ENCODE data around the gene LIAS. TPM values are rescaled to one million over a fixed set of nuclear protein-coding genes. Genes with fewer than 3 reads are reported as not detected.

The LIAS gene
- total RNA-seq, 6 experiments from 2014 or later, result 7.0 to 20.4 (median 13.1) TPM

DNA sequence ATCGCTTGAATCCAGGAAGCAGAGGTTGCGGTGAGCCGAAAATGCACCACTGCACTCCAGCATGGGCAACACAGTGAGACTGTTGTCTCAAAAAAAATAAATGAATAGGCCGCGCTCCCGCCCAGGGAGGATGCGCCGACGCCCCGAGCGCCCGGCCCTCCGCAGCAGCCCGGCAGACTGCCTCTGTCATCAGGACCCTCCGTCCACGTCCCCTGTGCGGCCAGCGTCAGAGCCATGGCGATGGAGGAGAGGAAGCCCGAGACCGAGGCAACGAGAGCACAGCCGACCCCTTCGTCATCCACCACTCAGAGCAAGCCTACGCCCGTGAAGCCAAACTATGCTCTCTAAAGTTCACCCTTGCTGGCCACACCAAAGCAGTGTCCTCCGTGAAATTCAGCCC is 21.4 kb downstream of the LIAS start:
- intact Hi-C loops (cut with DNase I), result no loop called here
- no peak overlapping the region for H3K4me3 ChIP-seq
- H3K4me1 ChIP-seq, result no peaks in the 10 kb centered on the region
- H3K9me3 ChIP-seq, result no peaks in the 10 kb centered on the region
- no peaks in the 10 kb centered on the region for H3K27me3 ChIP-seq
- H3K27ac ChIP-seq, result no peak overlapping the region
- no peaks in the 10 kb centered on the region for H3K36me3 ChIP-seq
- DNase-seq, result no peak
- 93% methylated on average over 18 of the region's 27 CpGs for WGBS (ENCODE audit: insufficient coverage, low coverage, low lambda C conversion rate, missing lambda C conversion rate)
- ATAC-seq, result peak in 1 of 4 donors; percentile 29
- TF ChIP-seq POLR2A (IDR thresholded peaks at IDR 0.05), result no peak
- TF ChIP-seq, protein P1, sequence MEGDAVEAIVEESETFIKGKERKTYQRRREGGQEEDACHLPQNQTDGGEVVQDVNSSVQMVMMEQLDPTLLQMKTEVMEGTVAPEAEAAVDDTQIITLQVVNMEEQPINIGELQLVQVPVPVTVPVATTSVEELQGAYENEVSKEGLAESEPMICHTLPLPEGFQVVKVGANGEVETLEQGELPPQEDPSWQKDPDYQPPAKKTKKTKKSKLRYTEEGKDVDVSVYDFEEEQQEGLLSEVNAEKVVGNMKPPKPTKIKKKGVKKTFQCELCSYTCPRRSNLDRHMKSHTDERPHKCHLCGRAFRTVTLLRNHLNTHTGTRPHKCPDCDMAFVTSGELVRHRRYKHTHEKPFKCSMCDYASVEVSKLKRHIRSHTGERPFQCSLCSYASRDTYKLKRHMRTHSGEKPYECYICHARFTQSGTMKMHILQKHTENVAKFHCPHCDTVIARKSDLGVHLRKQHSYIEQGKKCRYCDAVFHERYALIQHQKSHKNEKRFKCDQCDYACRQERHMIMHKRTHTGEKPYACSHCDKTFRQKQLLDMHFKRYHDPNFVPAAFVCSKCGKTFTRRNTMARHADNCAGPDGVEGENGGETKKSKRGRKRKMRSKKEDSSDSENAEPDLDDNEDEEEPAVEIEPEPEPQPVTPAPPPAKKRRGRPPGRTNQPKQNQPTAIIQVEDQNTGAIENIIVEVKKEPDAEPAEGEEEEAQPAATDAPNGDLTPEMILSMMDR (IDR thresholded peaks at IDR 0.05), result no peak

DNA sequence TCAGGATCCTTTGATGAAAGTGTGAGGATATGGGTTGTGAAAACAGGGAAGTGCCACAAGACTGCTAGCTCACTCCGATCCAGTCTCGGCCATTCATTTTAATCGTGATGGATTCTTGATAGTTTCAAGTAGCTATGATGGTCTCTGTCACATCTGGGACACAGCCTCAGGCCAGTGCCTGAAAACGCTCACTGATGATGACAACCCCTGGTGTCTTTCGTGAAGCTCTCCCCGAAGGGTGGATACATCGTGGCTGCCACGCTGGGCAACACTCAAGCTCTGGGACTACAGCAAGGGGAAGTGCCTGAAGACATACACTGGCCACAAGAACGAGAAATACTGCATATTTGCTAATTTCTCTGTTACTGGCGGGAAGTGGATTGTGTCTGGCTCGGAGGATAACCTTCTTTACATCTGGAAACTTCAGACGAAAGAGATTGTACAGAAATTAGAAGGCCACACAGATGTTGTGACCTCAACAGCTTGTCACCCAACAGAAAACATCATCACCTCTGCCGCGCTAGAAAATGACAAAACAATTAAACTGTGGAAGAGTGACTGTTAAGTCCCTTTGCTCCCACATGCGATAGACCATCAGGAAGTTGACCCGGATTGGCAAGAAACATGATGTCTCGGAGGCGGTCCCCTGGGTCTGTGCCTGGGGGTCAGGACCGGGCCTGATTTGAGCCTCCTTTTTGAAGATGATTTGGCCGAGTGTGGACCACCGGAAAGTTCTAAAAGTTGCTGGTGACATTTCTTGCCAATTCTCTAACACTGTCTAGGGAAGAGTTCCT is 22.2 kb downstream of the LIAS start:
- Histone ChIP-seq H3K27ac (no peak overlapping the region), H3K9me3 (no peaks in the 10 kb centered on the region), H3K4me3 (no peak overlapping the region), H3K4me1 (no peaks in the 10 kb centered on the region), H3K27me3 (no peaks in the 10 kb centered on the region), H3K36me3 (no peaks in the 10 kb centered on the region)
- intact Hi-C loops (cut with DNase I), result no loop called here
- ATAC-seq (peak; percentile 23 to 67 (median 39)), DNase-seq (no peak)
- WGBS (ENCODE audit: insufficient coverage, low coverage, low lambda C conversion rate, missing lambda C conversion rate), result 72% methylated on average over 20 of the region's 21 CpGs
- TF ChIP-seq, protein P1 (IDR thresholded peaks at IDR 0.05), result no peak
- TF ChIP-seq POLR2A (IDR thresholded peaks at IDR 0.05), result no peak

GRCh38 chr4:39484582-39485272 is 25.9 kb downstream of the LIAS start:
- H3K36me3 ChIP-seq, result no peaks in the 10 kb centered on the region
- no peaks in the 10 kb centered on the region for H3K4me1 ChIP-seq
- DNase-seq (no peak), ATAC-seq (peak in 1 of 4 donors; percentile 34)
- WGBS (ENCODE audit: insufficient coverage, low coverage, low lambda C conversion rate, missing lambda C conversion rate), result 54% methylated on average over 3 of the region's 6 CpGs
- TF ChIP-seq, protein P1 (IDR thresholded peaks at IDR 0.05), result no peak
- no peak for TF ChIP-seq POLR2A (IDR thresholded peaks at IDR 0.05)
- H3K4me3 ChIP-seq, result no peak overlapping the region
- intact Hi-C loops (cut with DNase I), result no loop called here
- H3K27ac ChIP-seq, result no peak overlapping the region
- H3K27me3 ChIP-seq, result no peaks in the 10 kb centered on the region
- H3K9me3 ChIP-seq, result no peaks in the 10 kb centered on the region

DNA sequence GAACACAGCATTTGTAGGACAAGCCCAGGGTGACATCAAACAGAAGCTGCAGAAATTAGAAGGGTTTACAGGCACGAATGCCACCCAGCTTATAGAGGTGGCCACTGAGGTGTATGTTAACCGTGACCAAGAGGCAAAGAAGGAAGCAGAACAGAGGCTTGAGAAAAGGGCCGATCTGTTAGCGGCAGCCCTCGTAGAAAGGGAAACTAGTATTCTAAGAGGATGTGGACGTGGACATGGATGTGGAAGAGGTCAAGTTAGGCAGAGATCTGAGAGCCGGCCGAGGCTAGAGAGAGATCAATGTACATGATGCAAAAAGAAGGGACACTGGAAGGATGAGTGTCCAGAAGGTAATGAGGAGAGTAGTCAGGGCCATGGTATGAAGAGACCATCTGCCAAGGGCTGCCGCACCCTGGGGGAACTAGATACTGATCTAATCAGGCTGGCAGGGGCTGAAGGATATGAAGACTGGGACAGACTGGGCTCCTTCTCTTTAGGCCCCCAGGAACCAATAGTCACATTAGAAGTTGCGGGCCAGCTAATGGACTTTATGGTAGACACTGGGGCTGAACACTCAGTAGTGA is 27.5 kb downstream of the LIAS start:
- Histone ChIP-seq H3K4me3 (no peak overlapping the region), H3K4me1 (no peaks in the 10 kb centered on the region), H3K27me3 (no peaks in the 10 kb centered on the region), H3K27ac (no peak overlapping the region), H3K9me3 (no peaks in the 10 kb centered on the region), H3K36me3 (no peaks in the 10 kb centered on the region)
- WGBS (ENCODE audit: insufficient coverage, low coverage, low lambda C conversion rate, missing lambda C conversion rate), result 57% methylated on average over 9 of the region's 10 CpGs
- DNase-seq, result no peak
- peak in 1 of 4 donors; percentile 55 for ATAC-seq
- intact Hi-C loops (cut with DNase I), result no loop called here
- TF ChIP-seq POLR2A (IDR thresholded peaks at IDR 0.05), result no peak
- TF ChIP-seq, protein P1 (IDR thresholded peaks at IDR 0.05), result no peak
